ENCODE data around the gene ACSL1. TPM values are rescaled to one million over a fixed set of nuclear protein-coding genes. Genes with fewer than 3 reads are reported as not detected.

The ACSL1 gene
- total and polyA plus RNA-seq, 9 donors: 12.0 to 47.9 (median 19.8) TPM

GRCh38 chr4:184728858-184729257, 96.9 kb downstream of the ACSL1 start:
- TF ChIP-seq CTCF (IDR thresholded peaks at IDR 0.05): no peak
- TF ChIP-seq EP300 (IDR thresholded peaks at IDR 0.05): no peak
- TF ChIP-seq POLR2A (IDR thresholded peaks at IDR 0.05): no peak
- H3K4me1 ChIP-seq (ENCODE audit: insufficient read depth): peaks cover 3% of the 10 kb centered on the region
- 94 to 97% (median 97%) methylated on average over 2 of the region's 2 CpGs for WGBS, 3 donors
- H3K9me3 ChIP-seq: no peaks in the 10 kb centered on the region
- H3K36me3 ChIP-seq: no peaks in the 10 kb centered on the region
- H3K27me3 ChIP-seq: no peaks in the 10 kb centered on the region
- no peak overlapping the region for H3K27ac ChIP-seq
- intact Hi-C loops (cut with DNase I): no loop called here
- H3K4me3 ChIP-seq: no peak overlapping the region
- no peak for DNase-seq

- H3K9me3 ChIP-seq: no peaks in the 10 kb centered on the region
- H3K27me3 ChIP-seq: no peaks in the 10 kb centered on the region
- WGBS, 3 donors: 90 to 98% (median 91%) methylated on average over 3 of the region's 3 CpGs
- TF ChIP-seq CTCF (IDR thresholded peaks at IDR 0.05): no peak
- TF ChIP-seq EP300 (IDR thresholded peaks at IDR 0.05): no peak
- TF ChIP-seq POLR2A (IDR thresholded peaks at IDR 0.05): no peak
- H3K4me1 ChIP-seq (ENCODE audit: insufficient read depth): no peaks in the 10 kb centered on the region
- H3K27ac ChIP-seq: no peak overlapping the region
- DNase-seq: no peak
- H3K4me3 ChIP-seq: no peak overlapping the region
- intact Hi-C loops (cut with DNase I): no loop called here
- H3K36me3 ChIP-seq: no peaks in the 10 kb centered on the region
Measured at GRCh38 chr4:184727430-184727829, 98.3 kb downstream of the ACSL1 start.

GRCh38 chr4:184722798-184723197, 103.0 kb downstream of the ACSL1 start:
- H3K27me3 ChIP-seq: no peaks in the 10 kb centered on the region
- H3K36me3 ChIP-seq: no peaks in the 10 kb centered on the region
- 89 to 94% (median 91%) methylated on average over 1 of the region's 1 CpG for WGBS, 3 donors

GRCh38 chr4:184721254-184721653, 104.5 kb downstream of the ACSL1 start:
- H3K36me3 ChIP-seq: no peaks in the 10 kb centered on the region
- no peaks in the 10 kb centered on the region for H3K27me3 ChIP-seq
- no peaks in the 10 kb centered on the region for H3K9me3 ChIP-seq
- TF ChIP-seq POLR2A (IDR thresholded peaks at IDR 0.05) (no peak), CTCF (IDR thresholded peaks at IDR 0.05) (no peak), EP300 (IDR thresholded peaks at IDR 0.05) (no peak)
- no peak overlapping the region for H3K4me3 ChIP-seq
- no peaks in the 10 kb centered on the region for H3K4me1 ChIP-seq (ENCODE audit: insufficient read depth)
- DNase-seq: no peak
- intact Hi-C loops (cut with DNase I): no loop called here
- no peak overlapping the region for H3K27ac ChIP-seq

More at GRCh38 chr4:184722798-184723197, 103.0 kb downstream of the ACSL1 start:
- intact Hi-C loops (cut with DNase I): no loop called here
- Histone ChIP-seq H3K4me1 (ENCODE audit: insufficient read depth) (no peaks in the 10 kb centered on the region), H3K4me3 (no peak overlapping the region), H3K27ac (no peak overlapping the region), H3K9me3 (no peaks in the 10 kb centered on the region)
- TF ChIP-seq CTCF (IDR thresholded peaks at IDR 0.05) (no peak), EP300 (IDR thresholded peaks at IDR 0.05) (no peak), POLR2A (IDR thresholded peaks at IDR 0.05) (no peak)
- DNase-seq: no peak

- TF ChIP-seq EP300 (IDR thresholded peaks at IDR 0.05) (no peak), POLR2A (IDR thresholded peaks at IDR 0.05) (no peak), CTCF (IDR thresholded peaks at IDR 0.05) (no peak)
- DNase-seq: no peak
- H3K27ac ChIP-seq: no peak overlapping the region
- no peak overlapping the region for H3K4me3 ChIP-seq
- H3K4me1 ChIP-seq (ENCODE audit: insufficient read depth): no peaks in the 10 kb centered on the region
- intact Hi-C loops (cut with DNase I): no loop called here
- H3K36me3 ChIP-seq: no peaks in the 10 kb centered on the region
- H3K27me3 ChIP-seq: no peaks in the 10 kb centered on the region
- no peaks in the 10 kb centered on the region for H3K9me3 ChIP-seq
- 88 to 100% (median 98%) methylated on average over 3 of the region's 3 CpGs for WGBS, 3 donors
Measured at GRCh38 chr4:184719407-184719806, 106.4 kb downstream of the ACSL1 start.

Measured in ovary (tissue), 9 donors.